ENCODE data around the gene BCDIN3D.

BCDIN3D gene

DNA sequence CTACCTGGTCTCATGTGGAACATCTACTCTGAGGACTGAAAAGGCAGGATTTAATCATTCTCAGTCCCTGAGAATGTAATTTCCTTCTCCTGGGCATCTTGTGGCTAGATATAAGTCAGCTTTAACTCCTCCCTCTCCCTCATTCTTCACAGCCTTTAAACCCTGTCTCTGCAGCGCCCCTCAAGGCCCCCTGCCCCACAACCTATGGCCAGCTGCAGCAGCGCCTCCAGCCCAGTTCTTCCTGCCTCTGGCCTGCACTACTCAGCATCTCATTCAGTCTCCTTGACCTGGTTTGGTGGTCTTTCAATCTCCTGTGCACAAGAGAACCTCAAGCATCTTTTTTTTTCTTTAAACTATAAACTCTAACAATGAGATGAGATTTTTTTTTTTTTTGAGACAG is 44.0 kb downstream of the BCDIN3D start:
- TF ChIP-seq, protein P1, sequence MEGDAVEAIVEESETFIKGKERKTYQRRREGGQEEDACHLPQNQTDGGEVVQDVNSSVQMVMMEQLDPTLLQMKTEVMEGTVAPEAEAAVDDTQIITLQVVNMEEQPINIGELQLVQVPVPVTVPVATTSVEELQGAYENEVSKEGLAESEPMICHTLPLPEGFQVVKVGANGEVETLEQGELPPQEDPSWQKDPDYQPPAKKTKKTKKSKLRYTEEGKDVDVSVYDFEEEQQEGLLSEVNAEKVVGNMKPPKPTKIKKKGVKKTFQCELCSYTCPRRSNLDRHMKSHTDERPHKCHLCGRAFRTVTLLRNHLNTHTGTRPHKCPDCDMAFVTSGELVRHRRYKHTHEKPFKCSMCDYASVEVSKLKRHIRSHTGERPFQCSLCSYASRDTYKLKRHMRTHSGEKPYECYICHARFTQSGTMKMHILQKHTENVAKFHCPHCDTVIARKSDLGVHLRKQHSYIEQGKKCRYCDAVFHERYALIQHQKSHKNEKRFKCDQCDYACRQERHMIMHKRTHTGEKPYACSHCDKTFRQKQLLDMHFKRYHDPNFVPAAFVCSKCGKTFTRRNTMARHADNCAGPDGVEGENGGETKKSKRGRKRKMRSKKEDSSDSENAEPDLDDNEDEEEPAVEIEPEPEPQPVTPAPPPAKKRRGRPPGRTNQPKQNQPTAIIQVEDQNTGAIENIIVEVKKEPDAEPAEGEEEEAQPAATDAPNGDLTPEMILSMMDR (conservative IDR thresholded peaks at IDR 0.05): no peak
- no peak for TF ChIP-seq ZFX (IDR thresholded peaks at IDR 0.05)
- no peak overlapping the region for H3K27ac ChIP-seq

DNA sequence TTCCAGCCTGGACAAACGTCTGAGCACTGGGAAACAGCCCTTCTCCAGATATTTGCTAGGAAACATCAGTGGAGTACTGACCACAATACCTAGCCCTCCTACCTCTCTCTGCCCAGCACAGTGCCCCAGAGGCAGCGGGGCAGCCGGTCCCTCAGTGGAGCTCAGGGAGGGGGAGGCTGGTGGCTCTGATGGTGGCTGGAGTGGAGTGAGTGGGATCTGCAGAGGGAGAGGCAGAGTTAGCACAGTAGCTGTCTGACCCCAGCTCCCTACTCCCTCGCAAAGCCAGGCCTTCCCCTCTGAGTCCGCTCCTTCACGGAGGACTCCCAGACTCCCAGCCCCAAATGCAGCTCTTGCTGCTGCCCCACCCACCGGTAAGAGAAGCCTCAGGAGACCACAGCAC is 44.7 kb downstream of the BCDIN3D start:
- H3K27ac ChIP-seq: no peak overlapping the region
- TF ChIP-seq, protein P1 (conservative IDR thresholded peaks at IDR 0.05): no peak

DNA sequence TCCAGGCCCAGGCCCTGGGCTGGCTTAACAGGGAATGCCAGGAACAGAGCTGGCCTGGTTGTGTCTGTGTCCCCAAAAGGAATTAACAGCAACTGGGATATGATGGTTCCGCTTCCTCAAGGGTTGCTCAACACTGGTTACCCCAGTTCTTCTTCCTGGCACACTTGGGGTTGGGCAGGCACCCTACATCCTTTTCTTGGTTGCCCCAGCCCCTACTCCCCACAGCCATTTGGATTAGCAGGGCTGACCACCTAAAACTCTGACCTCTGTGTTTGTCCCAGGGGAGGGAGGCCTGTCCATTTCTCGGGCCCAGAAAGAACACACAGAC is 45.5 kb downstream of the BCDIN3D start:
- TF ChIP-seq, protein P1 (conservative IDR thresholded peaks at IDR 0.05): no peak
- TF ChIP-seq ZFX (IDR thresholded peaks at IDR 0.05): no peak
- no peak overlapping the region for H3K27ac ChIP-seq

DNA sequence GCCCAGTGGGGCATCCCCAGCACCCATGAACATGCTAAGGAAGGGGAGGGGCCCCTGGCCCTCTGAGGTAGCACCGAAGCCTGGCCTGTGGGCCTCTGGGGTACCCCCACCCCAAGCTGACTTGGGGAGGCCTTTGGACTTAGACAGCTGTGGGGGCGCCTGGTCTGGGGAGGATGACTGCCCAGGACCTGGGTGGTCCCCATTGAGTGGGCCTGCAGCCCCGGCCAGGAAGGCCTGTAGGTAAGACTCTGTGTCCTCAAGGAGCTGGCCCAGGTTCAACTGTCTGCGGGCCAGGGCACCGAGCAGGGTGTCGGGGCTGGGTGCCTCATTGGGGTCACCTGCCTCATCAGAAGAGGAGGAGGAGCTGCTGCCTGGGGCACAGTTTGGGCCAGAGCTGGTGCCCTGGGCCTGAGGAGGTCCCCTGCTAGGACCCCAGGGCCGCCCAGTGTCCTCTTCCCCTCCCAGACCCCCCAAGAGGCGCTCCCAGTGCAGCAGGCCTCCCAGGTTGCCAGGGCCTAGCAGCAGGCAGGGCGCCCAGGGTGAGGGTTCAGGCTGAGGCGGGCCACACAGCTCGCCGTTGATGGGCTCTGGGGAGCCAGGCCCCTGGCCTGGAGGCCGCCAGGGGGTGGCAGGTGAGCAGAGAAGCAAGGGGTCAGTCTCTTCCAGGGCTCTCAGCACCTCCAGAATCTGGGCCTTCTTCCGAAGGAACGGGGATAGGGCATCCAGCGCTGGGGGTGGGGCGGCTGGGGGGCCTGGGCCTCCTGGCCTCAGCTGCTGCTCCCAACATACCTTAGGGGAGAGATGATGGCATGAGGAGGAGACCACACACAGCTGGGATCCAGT is 46.1 kb downstream of the BCDIN3D start:
- H3K27ac ChIP-seq: no peak overlapping the region
- no peak for TF ChIP-seq ZFX (IDR thresholded peaks at IDR 0.05)

DNA sequence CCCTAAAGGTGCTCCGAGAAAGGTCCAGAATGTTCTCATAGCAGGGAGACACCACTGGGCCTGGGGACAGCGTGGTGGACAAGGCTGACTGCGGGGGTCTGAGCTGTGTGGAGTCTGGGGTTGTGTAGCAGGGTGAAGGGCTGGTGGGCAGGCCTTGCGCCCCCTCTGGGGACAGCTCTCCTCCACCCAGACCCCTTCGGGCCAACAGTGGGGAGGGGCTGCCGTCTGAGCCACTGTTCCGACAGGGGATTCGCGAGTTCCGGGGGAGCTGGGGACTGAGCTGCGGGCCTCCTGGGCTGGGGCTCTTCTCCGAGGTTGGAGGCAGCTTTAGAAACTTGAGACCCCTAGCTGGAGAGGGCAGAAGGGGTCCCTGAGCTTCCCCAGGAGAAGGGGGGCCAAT is 46.8 kb downstream of the BCDIN3D start:
- TF ChIP-seq, protein P1 (conservative IDR thresholded peaks at IDR 0.05): no peak
- TF ChIP-seq ZFX (IDR thresholded peaks at IDR 0.05): no peak
- H3K27ac ChIP-seq: no peak overlapping the region

DNA sequence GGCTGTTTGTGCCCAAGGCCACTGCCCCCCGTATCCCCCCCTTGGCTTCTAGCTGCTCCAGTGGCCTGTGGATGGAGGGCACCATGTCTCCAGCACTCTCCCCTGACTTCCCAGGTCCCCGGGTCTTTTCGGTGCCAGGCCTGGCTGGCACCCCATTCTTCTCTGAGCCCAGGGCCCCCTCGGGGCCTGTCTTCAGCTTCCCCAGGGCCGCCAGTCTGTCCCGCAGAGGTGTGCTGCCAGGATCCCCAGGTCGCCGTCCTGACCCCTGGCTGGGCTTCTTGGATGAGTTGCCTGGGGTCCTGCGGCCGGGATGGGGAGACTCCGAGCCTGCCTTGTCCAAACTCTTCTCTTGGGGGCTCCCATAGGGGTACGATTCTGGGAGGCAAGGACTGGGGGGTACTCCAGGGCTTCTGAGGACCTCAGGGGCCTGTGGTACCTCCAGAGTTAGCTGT is 47.2 kb downstream of the BCDIN3D start:
- no peak for TF ChIP-seq ZFX (IDR thresholded peaks at IDR 0.05)
- TF ChIP-seq, protein P1 (conservative IDR thresholded peaks at IDR 0.05): no peak
- no peak overlapping the region for H3K27ac ChIP-seq

DNA sequence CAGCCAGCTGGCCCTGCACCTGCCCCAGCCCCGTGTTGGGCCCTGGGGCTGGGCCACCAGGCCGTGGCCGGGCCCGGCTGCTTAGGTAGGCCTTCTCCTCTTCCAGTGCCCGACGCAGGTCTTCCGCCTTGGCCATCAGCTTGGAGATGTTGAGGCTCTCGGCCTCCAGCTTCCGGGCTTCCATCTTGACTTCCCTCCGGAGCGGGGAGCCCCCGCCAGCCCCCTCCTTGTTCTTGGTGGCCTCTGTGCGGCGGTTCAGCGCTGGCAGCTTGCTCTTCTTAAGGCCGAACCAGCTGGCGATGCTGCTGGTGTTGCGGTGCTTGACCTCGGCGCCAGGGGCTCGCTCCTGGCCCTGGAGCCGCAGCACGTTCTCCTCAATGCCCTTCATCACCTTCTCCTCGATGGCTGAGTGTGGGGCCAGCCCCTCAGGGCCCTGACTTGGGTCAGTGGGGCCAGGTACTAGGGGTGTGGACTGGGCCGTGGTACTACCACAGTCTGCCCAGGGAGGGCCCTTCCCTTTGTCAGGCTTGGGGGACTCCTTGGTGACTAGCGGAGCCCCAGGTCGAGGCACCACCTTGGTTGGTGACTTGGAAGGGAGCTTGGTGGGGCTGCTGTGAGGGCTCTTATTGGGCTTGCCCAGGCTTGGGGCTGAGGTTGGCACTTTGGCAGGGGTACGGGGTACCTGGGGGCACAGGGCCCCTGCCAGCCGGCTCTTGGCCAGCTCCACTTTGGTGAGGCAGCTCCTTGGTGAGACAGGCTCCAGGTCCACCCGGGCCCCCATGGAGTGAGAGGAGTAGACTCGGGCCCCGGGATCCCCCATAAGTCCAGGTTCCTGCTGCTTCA is 47.9 kb downstream of the BCDIN3D start:
- H3K27ac ChIP-seq: no peak overlapping the region
- TF ChIP-seq ZFX (IDR thresholded peaks at IDR 0.05): no peak
- TF ChIP-seq, protein P1 (conservative IDR thresholded peaks at IDR 0.05): no peak

All from C4-2B (cell line).